Activated CD8-positive, alpha-beta memory T cell treated with anti-CD3 and anti-CD28 coated beads, Interleukin-2, amount 50 U/mL, for 1 hour (primary cell): ENCODE data around the gene MYO1D.

Source experiments
- DNase-seq: peaks from one replicate; pipeline ENCODE4 v3.0.0-alpha.2; 2020; ENCODE audit errors: extremely low read depth

MYO1D gene

DNA sequence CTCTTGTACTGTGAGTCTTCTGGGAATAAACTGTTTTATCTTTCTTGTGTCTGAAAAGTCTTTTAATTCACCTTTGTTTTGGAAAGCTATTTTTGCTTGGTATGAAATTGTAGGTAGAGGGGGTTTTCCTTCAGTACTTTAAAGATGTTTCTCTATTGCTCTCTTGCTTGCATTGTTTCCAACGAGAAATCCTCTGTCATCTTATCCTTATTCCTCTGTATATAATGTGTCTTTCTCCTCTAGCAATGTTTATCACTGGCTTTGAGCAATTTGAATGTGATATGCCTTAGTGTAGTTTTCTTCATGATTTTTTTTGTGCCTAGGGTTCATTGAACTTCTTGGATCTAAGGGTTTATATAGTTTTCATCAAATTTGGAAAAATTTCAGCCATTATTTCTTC, 293.9 kb downstream of the MYO1D start:
- DNase-seq, result no peak

GRCh38 chr17:32575852-32576251, 301.1 kb downstream of the MYO1D start:
- no peak for DNase-seq

DNA sequence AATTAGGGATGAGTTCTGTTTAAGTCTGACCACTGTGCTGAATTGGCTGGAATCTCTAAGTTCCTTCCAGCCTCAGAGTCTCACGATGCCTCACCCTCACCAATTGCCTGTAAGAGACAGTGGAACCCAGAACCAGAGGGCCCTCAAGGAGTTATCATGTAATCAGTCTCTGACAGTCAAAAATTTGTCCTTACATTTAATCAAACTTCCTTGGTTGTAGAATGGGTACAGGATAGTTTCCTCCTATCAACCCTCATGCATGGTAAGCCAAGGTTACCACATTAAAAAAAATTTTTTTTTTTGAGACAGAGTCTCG, 306.9 kb downstream of the MYO1D start:
- no peak for DNase-seq

- no peak for DNase-seq
These were observed 307.5 kb downstream of the MYO1D start for GRCh38 chr17:32569171-32570080.

DNA sequence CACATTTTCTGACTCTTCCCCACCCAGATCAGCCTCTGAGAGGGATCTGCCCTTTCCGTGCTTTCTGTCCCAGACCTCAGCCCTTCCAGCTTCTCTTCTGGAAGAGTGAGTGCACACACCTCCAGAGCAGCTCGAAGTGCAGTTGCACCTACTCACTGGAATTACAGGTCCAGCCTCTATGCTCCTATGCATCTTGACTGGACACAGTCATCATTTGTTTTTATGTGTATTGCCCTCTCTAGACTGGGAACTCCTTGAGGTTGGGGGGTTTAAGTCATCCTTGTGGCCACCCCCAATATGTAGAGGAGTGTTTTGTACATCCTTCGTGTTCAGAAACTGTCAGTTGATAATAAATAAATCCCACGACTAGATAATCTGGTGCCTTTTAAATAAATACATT, 308.2 kb downstream of the MYO1D start:
- DNase-seq, result no peak

- no peak for DNase-seq
These were observed 309.4 kb downstream of the MYO1D start for GRCh38 chr17:32567511-32567910.

GRCh38 chr17:32567086-32567485, 309.8 kb downstream of the MYO1D start:
- no peak for DNase-seq

GRCh38 chr17:32566303-32566702, 310.6 kb downstream of the MYO1D start:
- no peak for DNase-seq

- DNase-seq, result no peak
These were observed 311.5 kb downstream of the MYO1D start for GRCh38 chr17:32565401-32565800.

GRCh38 chr17:32564325-32564724, 312.6 kb downstream of the MYO1D start:
- no peak for DNase-seq

DNA sequence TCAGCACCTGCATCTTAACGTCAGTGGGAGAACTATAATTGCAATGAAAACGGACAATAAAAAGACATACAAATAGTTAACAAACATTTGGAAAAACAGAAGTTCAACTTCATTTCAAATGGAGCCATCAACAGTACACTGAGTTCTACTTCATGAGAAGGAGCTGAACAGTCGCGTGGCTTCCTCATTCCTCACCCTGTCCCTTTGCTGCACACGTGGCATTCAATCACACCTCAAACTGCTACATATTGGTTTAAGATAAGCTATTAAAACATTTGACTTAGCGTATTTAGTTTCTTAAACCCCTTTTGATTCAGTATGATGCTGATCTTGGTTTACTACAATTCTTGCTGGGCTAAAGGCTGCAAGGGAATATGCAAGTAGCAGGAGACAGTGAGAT, 313.3 kb downstream of the MYO1D start:
- DNase-seq, result no peak

GRCh38 chr17:32558997-32559650, 317.8 kb downstream of the MYO1D start:
- no peak for DNase-seq

- no peak for DNase-seq
These were observed 318.5 kb downstream of the MYO1D start for GRCh38 chr17:32558326-32558955.

- no peak for DNase-seq
These were observed 321.2 kb downstream of the MYO1D start for GRCh38 chr17:32555611-32556310.

DNA sequence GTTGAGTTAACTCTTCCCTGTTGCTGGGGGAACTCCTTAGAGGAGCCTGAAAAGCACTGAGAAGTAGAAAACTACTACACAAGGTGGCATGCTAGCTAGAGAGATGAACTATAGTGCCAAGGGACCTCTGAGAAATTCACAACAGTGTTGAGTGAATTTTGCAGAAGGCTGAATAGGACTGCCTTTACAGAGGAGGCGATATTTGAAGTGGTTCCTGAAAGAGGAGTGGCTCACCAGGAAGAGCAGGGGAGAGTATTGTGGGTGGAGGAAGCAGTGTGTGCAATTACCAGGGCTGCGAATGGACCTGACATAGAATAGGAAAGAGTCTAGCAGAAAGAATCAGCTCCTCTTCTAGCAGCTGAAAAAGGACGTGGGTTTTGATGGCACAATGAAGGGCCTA, 323.8 kb downstream of the MYO1D start:
- no peak for DNase-seq

DNA sequence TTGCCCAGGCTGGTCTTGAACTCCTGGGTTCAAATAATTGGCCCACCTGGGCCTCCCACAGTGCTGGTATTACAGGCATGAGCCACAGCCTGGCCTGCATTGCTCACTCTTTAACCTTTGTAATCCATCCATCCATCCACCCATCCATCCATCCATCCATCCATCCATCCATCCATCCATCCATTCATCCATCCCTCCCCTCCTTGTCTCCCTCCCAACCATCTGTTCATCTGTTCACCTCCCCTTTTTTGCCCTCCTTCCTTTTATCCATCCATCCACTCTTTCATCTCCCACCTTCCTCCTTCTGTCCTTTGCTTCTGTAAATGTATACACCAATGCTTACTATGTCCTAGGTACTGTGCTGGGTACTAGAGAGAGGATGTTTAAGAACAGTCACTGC, 324.6 kb downstream of the MYO1D start:
- DNase-seq, result no peak

GRCh38 chr17:32551186-32551955, 325.6 kb downstream of the MYO1D start:
- DNase-seq, result no peak

GRCh38 chr17:32549559-32549958, 327.4 kb downstream of the MYO1D start:
- DNase-seq, result no peak

DNA sequence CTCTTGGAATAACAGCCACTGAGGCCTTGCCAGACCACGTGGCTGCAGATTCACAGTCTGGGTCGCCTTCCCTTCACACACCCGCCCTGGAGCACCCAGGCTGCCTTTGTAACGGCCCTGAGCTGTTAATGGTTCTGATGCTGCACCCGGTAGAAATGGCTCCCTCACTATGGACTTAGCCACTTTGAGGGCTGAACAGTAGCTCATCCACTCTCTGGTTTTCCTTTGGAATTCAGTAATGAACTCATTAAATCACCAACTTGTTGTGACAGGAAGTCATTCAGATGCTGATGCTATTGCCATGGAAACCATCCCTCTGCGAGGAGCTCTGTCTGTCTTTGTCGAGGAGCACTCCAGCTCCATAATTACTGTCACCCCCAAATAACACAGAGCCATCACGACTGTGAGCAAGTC, 330.9 kb downstream of the MYO1D start:
- DNase-seq, result no peak

GRCh38 chr17:32542186-32542585, 334.7 kb downstream of the MYO1D start:
- no peak for DNase-seq

- no peak for DNase-seq
These were observed 335.3 kb downstream of the MYO1D start for GRCh38 chr17:32541640-32542039.
